Measurements from ENCODE around the gene NUFIP2.

NUFIP2 gene

GRCh38 chr17:29299031-29299430 lies 5.1 kb upstream of the NUFIP2 start:
- TF ChIP-seq TEAD4 (IDR thresholded peaks at IDR 0.05): no peak
- TF ChIP-seq FOXM1 (IDR thresholded peaks at IDR 0.05; ENCODE audit: borderline replicate concordance, low read depth): no peak
- TF ChIP-seq CREB1 (IDR thresholded peaks at IDR 0.05; ENCODE audit: low read depth): no peak
- TF ChIP-seq MAX (IDR thresholded peaks at IDR 0.05): no peak
- TF ChIP-seq TAF1 (IDR thresholded peaks at IDR 0.05; ENCODE audit: low read depth): no peak
- no peak for TF ChIP-seq TCF12 (IDR thresholded peaks at IDR 0.05; ENCODE audit: low read depth)
- TF ChIP-seq REST (IDR thresholded peaks at IDR 0.05; ENCODE audit: low read depth): no peak
- TF ChIP-seq USF1 (IDR thresholded peaks at IDR 0.05): no peak
- TF ChIP-seq RAD21 (IDR thresholded peaks at IDR 0.05; ENCODE audit: low read depth): no peak
- TF ChIP-seq ZBTB7A (IDR thresholded peaks at IDR 0.05; ENCODE audit: low read depth): no peak
- TF ChIP-seq EGR1 (IDR thresholded peaks at IDR 0.05): no peak
- TF ChIP-seq NFIC (IDR thresholded peaks at IDR 0.05): no peak
- no peak for TF ChIP-seq EP300 (IDR thresholded peaks at IDR 0.05; ENCODE audit: borderline replicate concordance)
- no peak for TF ChIP-seq YY1 (IDR thresholded peaks at IDR 0.05; ENCODE audit: low read depth)
- TF ChIP-seq CEBPB (IDR thresholded peaks at IDR 0.05): no peak

- TF ChIP-seq CEBPB (IDR thresholded peaks at IDR 0.05): no peak
- no peak for TF ChIP-seq EGR1 (IDR thresholded peaks at IDR 0.05)
- TF ChIP-seq RAD21 (IDR thresholded peaks at IDR 0.05; ENCODE audit: low read depth): no peak
- no peak for TF ChIP-seq EP300 (IDR thresholded peaks at IDR 0.05; ENCODE audit: borderline replicate concordance)
These were observed 1.5 kb upstream of the NUFIP2 start for GRCh38 chr17:29295420-29295819.

- TF ChIP-seq YY1 (IDR thresholded peaks at IDR 0.05; ENCODE audit: low read depth) (no peak), TEAD4 (IDR thresholded peaks at IDR 0.05) (no peak), CREB1 (IDR thresholded peaks at IDR 0.05; ENCODE audit: low read depth) (no peak), NFIC (IDR thresholded peaks at IDR 0.05) (no peak), CEBPB (IDR thresholded peaks at IDR 0.05) (no peak), TCF12 (IDR thresholded peaks at IDR 0.05; ENCODE audit: low read depth) (no peak), RAD21 (IDR thresholded peaks at IDR 0.05; ENCODE audit: low read depth) (no peak), ZBTB7A (IDR thresholded peaks at IDR 0.05; ENCODE audit: low read depth) (no peak), EGR1 (IDR thresholded peaks at IDR 0.05) (no peak), FOXM1 (IDR thresholded peaks at IDR 0.05; ENCODE audit: borderline replicate concordance, low read depth) (no peak), REST (IDR thresholded peaks at IDR 0.05; ENCODE audit: low read depth) (no peak), EP300 (IDR thresholded peaks at IDR 0.05; ENCODE audit: borderline replicate concordance) (no peak), USF1 (IDR thresholded peaks at IDR 0.05) (no peak), MAX (IDR thresholded peaks at IDR 0.05) (no peak), TAF1 (IDR thresholded peaks at IDR 0.05; ENCODE audit: low read depth) (no peak)
These were observed 592 bp upstream of the NUFIP2 start for GRCh38 chr17:29294580-29294900.

- TF ChIP-seq EGR1 (IDR thresholded peaks at IDR 0.05) (no peak), TAF1 (IDR thresholded peaks at IDR 0.05; ENCODE audit: low read depth) (peak; percentile 85), RAD21 (IDR thresholded peaks at IDR 0.05; ENCODE audit: low read depth) (no peak), USF1 (IDR thresholded peaks at IDR 0.05) (no peak), ZBTB7A (IDR thresholded peaks at IDR 0.05; ENCODE audit: low read depth) (peak; percentile 87), CEBPB (IDR thresholded peaks at IDR 0.05) (no peak), YY1 (IDR thresholded peaks at IDR 0.05; ENCODE audit: low read depth) (peak; percentile 92), FOXM1 (IDR thresholded peaks at IDR 0.05; ENCODE audit: borderline replicate concordance, low read depth) (no peak), REST (IDR thresholded peaks at IDR 0.05; ENCODE audit: low read depth) (no peak), EP300 (IDR thresholded peaks at IDR 0.05; ENCODE audit: borderline replicate concordance) (no peak; the same call in 1 of the 2 replicates), MAX (IDR thresholded peaks at IDR 0.05) (0 out of 2 replicates have a peak, but pooled peaks have one; percentile 9), TCF12 (IDR thresholded peaks at IDR 0.05; ENCODE audit: low read depth) (no peak), TEAD4 (IDR thresholded peaks at IDR 0.05) (peak; percentile 68), NFIC (IDR thresholded peaks at IDR 0.05) (no peak), CREB1 (IDR thresholded peaks at IDR 0.05; ENCODE audit: low read depth) (no peak)
These were observed 707 bp downstream of the NUFIP2 start for GRCh38 chr17:29292992-29293889.

Measured in Ishikawa (cell line).